ENCODE results near the gene RNF114. TPM values are rescaled to one million over a fixed set of nuclear protein-coding genes. Genes with fewer than 3 reads are reported as not detected.
"Not testable (repeated sequence)": the region's sequence is repeated elsewhere in the genome, so short reads cannot be mapped to it uniquely, and the experiment has no call there.

The RNF114 gene
- polyA plus RNA-seq, 10 donors: 32.1 to 55.7 (median 41.7) TPM

GRCh38 chr20:49919461-49919860, 16.7 kb upstream of the RNF114 start:
- no peak for DNase-seq

DNA sequence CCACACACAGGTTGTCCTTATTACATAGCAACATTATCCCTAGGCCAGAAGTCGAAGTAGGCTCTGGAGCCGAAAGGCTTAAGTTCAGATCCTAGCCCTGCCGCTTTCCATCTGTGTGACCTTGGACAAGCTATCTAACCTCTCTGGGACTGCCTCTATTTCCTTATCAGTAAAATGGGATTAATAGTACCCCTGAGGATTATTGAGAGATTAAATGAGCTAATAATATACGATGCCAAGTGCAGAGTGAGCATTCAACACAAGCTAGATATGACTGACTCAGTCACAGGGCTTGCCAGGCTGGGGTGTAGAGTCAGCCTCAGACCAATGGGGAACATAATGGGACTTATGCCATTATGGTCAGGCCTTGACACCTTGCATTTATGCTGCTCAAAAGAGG, 11.9 kb upstream of the RNF114 start:
- no peak for DNase-seq

- DNase-seq: no peak
Observed at GRCh38 chr20:49925901-49926454, 10.2 kb upstream of the RNF114 start.

DNA sequence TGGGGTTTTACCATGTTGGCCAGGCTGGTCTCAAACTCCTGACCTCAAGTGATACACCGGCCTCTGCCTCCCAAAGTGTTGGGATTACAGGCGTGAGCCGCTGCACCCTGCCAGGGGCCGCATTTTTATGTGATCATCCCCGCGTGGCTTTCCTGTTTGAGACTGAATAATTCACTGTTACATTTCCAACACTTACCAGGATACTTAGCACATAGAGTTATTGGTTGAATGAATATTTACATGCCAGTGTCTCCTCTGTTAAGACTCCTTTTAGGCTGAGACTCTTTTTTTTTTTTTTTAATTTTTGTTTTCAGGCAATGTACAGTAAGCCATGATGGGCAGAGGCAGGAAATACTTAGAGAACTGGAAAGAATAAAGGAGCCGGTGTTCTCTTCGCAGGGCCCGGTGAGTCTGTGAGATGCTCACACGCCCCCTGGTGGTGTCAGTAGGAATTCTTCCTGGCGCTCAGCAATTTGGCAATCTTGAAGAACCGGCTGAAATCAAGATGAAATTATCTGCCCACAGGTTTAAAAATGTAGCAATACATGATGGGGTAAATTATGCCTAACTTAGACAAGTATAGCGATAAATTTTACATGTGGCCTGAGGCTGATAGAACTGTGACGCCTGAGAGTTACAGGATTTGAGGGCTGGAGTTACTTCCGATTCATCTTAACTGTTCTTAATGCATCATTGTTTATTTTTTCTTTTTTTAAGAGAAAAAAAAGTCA, 7.6 kb upstream of the RNF114 start:
- DNase-seq: peak; percentile 68 to 88 (median 82)

- no peak for DNase-seq
Observed at GRCh38 chr20:49929142-49929494, 7.1 kb upstream of the RNF114 start.

DNA sequence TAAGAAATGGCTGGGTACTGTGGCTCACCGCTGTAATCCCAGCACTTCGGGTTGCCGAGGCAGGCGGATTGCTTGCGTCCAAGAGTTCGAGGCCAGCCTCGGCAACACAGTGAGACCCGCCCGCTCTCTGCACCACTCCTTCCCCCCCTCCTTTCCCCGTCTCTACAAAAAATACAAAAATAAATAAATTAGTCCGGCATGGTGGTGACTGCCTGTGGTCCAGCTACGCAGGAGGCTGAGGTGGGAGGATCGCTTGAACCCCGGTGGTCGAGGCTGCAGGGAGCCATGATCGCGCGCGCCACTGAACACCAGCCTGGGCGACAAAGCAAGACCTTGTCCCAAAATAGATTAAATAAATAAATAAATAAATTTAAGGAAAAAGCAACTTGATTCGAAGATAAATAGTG, 448 bp upstream of the RNF114 start:
- no peak for DNase-seq

- DNase-seq: peak in 1 of 3 donors; percentile 21
Observed at GRCh38 chr20:49937027-49937929, 1.1 kb downstream of the RNF114 start.

- DNase-seq: peak; percentile 62 to 84 (median 80)
Observed at GRCh38 chr20:49938173-49939163, 2.3 kb downstream of the RNF114 start.

- no peak for DNase-seq
Observed at GRCh38 chr20:49941456-49941855, 5.3 kb downstream of the RNF114 start.

DNA sequence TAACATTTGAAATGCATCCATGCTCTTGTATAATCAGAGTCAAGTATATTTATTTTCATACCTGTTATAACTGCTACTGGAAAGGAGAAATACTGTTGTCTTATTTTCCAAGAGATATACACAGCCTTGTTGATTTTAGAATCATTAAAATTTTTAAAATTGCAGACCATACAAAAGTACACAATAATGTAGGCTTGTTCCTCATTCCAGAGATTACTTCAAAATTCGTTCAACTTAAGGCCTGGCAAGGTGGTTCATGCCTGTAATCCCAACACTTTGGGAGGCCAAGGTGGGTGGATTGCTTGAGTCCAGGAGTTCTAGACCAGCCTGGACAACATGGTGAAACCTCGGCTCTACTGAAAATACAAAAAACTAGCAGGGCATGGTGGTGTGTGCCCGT, 6.1 kb downstream of the RNF114 start:
- no peak for DNase-seq

DNA sequence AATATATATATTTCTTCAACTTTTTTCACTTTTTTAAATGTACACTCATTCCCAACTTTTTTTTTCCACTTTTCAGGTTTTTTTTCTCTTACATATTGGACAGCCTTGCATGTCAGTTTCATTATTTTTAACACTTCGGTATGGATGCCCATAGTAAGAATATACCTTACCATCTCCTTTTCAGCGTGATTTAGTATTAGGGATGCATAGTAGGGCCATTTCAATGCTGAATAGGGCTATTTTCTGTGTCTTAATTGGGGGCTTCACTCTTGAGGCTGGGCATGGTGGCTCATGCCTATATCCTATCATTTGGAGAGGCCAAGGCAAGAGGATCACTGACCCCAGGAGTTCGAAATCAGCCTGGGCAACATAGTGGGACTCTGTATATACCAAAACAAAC, 6.7 kb downstream of the RNF114 start:
- no peak for DNase-seq

DNA sequence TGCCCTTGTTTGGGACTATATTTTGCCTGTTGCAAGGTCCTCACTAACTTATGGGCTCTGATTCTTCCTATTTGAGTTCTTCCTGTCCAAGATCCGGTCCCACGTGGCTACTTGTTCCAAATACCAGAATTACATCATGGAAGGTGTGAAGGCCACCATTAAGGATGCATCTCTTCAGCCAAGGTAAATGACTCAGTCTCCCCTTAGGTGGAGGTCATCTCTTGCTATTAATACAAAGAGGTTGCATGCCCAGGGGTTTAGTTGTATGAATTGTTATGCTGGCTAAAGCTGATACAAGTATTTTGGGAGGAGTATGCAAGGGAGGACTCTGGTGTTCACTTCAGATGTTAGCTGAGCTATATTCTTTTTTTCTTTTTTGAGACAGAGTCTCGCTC, 9.1 kb downstream of the RNF114 start:
- no peak for DNase-seq

DNA sequence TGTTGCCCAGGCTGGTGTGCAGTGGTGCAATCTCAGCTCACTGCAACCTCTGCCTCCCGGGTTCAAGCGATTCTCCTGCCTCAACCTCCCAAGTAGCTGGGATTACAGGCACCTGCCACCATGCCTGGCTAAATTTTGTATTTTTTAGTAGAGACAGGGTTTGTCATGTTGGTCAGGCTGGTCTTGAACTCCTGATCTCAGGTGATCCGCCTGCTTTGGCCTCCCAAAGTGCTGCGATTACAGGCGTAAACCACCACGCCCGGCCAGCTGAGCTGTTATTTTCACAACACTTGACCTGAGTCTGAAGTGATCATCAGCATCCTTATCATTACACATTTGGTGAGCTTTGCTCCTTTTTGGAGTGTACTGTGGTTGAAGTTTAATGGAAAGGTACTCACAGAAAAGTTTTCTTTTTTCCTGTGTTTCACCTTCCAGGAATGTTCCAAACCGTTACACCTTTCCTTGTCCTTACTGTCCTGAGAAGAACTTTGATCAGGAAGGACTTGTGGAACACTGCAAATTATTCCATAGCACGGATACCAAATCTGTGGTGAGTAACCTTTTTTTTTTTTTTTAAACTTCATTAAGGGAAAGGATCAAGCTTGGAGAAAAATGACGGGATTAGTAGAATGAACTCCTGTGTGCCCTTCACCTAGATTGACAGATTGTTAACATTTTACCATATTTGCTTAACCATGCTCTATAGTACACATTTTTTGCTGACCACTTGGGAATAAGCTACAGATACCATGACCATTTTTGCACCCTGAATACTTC, 9.7 kb downstream of the RNF114 start:
- no peak for DNase-seq

DNA sequence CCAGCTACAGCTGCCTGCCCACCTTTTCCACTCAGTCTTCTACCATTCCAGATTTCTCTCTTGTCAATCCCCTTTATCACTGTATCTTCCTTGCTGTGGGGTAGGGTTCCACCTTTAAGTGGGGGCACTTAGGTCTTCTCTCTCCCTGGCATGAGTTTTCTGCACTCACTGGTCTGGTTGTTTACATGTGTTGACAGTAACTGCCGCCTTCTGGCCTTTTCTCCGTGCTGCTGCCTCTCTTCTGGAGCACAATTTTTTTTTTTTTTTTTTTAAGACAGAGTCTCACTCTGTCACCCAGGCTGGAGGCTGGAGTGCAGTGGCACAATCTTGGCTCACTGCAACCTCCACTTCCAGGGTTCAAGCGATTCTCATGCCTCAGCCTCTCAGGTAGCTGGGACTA, 12.0 kb downstream of the RNF114 start:
- no peak for DNase-seq

DNA sequence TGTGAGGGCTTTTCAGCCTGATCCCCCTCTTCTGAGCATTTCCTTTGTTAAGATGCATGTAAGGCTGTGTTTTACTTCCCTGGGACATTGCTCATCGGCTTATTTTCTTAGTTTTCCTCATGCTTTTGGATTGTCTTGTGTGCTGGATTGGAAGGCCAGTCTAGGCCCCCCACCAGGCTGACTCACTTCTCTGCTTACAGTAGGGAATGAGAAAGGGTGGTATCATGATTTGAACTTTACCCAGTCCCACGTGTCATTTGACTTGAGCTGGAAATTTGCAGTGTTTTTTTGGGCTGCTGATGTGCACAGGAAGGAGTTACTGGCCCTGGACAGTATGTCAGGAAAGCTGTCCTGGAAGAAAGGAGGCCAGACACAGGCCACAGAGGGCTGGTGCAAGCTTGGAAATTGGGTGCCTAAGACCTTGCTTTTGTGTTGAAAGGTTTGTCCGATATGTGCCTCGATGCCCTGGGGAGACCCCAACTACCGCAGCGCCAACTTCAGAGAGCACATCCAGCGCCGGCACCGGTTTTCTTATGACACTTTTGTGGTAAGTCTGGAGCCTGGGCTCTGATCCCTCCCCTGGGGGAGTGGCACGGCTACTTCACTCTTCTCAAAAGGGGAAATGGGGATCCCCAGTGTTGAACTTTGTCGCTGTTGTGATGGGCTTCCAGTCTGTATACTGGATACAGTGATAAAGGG, 12.8 kb downstream of the RNF114 start:
- peak in 1 of 3 donors; percentile 88 for DNase-seq

DNA sequence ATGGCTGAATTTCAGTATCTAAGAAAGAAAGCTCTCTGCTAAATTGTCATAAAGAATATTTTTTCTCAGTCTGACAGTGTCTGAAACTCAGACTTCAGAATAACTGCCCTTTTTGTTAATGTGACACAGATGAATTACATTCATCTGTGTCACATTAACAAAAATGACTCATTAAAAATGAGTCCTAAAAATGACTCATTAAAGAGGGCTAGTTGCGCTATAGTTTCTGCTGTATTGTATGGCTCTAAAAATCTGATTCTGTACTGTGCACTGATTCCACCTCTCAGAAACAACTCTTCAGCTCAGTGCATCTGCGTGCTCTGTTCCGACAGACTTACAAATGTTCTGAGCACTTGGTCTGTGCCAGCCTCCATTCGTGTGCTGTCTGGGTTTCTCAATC, 15.0 kb downstream of the RNF114 start:
- DNase-seq: peak in 1 of 3 donors; percentile 47

GRCh38 chr20:49955167-49955566, 19.0 kb downstream of the RNF114 start:
- no peak for DNase-seq

GRCh38 chr20:49955830-49956396, 19.7 kb downstream of the RNF114 start:
- DNase-seq: not testable (repeated sequence)

- no peak for DNase-seq
Observed at GRCh38 chr20:49956689-49957088, 20.5 kb downstream of the RNF114 start.
